GM19372 (cell line): Measurements from ENCODE around the gene MKRN1.
"Not testable (repeated sequence)": the region's sequence is repeated elsewhere in the genome, so short reads cannot be mapped to it uniquely, and the experiment has no call there.

Experiments
- ATAC-seq: cut with Tn5 transposase; IDR thresholded peaks from one replicate; pipeline ENCODE4 v1.9.1; 2021; ENCODE audit warnings: mild to moderate bottlenecking, low read depth, moderate library complexity; ENCODE audit not compliant: unreplicated experiment

Gene MKRN1

DNA sequence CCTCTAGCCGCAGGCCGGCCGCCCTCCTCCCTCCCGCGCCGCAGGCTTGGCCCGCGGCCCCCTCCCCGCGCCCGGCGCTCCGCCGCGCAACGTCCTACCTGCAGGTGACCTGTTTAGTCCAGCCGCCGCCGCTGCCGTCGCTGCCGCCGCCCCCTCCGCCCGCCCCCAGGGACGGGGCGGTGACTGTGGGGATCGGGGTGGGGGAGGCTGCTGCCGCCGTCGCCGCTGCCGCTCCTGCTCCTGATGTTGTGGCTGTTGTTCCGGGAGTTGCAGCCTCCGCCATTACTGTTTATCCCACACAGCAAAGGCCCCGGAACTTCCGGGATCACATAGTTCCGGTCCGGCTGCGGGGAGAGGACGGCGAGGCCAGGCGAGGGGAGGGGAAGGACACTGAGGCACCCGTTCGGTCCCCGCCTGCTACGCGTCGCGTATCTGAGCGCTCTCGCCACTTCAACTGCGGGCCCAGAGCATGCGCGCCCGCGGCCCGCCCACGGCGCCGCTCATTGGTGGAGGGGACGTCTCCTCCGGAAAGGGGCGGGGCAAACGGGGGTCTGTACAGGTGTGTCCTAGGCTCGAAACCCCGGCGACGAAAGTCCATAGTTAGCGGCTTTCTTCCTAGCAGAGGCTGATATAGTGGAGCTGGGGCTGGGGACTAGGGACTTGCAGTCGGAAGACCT, at the start of gene MKRN1:
TSS of gene MKRN1 (minus strand) at position 444 of the 677 bp plus-strand sequence. CDS start at position 283, 161 bp downstream.
- peak; percentile 90 for ATAC-seq

DNA sequence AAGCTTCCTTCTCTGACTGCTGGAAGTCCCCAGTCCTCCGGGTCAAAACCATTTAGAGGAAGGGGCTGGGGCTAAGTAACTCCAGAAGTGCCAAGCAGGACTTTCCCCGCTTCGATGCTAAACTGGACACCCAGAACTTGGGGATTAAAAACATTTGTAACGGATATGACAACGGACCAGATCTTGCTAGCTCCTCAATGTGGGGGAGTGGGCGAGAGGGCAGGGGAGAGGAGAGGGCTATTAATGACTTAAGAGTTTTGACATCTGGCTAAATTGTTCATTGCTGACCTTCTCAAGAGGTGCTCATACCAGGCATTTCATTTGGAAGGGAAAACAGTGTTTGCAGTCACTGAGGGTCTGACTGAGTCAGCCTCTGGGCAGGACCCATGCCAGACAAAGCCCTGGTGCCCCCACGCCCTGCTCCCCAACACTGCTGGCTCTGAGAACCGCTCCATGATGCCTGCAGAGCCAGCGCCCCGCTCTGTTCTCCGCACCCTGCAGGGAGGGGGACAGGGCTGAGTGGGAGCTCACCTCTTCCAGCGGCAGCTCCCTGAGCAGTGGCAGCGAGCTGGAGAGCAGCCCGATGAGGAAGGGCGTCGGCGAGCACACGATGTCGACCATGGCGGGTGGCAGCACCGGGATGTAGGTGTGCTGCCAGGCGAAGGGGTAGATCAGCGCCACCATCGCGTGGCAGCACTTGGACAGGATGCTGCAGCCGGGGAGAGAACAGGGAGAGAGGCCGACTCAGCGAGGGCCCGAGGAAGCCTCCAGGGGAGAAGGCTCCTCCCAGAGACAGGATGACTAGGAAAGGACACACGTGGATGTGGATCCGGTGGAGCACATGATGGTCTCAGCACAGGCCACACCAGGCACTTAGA, 47.7 kb upstream of the MKRN1 start:
- ATAC-seq = no peak

- no peak for ATAC-seq
Observed at GRCh38 chr7:140526214-140526613, 46.9 kb upstream of the MKRN1 start.

DNA sequence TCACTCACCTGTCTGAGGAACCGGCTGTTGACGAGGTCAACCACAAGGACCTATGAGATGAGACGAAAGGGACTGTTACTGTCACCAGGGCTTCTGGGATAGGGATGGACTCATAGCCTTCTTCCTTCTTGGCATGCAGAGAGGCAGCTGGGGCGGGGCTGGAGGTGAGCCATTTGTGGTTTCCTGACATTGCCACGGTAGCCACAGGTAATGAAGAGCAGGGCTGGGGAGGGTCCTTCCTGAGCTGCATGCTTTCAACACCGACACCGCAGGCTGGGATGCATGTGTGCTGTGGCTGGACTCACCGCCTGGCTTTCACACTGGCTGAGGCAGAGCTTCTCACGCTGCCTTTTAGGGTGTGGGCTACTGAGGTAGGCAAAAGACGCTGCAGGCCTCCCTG, 46.4 kb upstream of the MKRN1 start:
- no peak for ATAC-seq

DNA sequence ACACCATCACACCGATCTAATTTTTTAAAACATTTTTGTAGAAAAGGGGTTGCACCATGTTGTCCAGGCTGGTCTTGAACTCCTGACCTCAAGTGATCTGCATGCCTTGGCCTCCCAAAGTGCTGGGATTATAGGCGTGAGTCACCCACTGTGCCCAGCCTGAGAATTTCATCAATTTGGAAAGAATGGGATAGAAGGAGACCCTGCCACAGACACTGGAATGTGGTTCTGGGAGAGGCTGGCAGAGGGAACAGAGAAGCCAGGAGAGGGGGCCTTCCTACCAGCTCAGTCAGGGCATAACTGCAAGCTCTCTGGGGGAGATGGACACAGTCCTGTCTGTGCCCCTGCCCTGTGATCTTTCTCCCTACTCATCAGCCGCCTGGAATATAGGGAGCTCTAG, 42.1 kb upstream of the MKRN1 start:
- no peak for ATAC-seq

GRCh38 chr7:140519007-140519399, 39.7 kb upstream of the MKRN1 start:
- no peak for ATAC-seq

DNA sequence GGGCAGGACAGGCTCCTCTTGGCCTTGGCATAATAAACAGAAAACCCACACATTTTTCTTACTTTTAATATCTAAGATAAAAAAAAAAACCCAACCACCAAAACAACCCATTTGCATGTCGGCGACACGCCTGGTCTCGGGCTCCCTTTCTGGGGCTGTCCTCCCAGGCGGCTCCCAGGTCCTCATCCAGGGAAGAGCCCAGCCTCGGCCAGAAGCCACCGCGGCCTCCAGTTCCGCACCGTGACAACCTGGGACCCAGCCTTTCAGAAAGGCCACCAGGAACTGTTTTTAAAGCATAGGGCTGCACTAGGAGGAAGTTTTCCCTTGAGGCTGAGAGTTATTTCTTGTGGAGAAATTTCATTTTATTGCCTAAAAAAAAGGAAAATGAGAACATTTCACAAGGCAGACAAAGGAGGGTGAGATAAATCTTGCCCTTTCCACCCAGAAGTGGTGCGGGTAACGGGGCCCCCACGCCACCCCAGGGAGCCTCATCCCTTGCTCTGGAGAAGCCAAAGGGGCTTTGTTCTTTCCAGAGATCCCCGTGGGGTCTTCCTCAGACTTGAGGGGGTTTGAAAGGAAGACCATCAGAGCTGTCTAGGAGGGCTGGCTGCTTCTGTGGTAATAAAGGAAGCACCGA, 39.2 kb upstream of the MKRN1 start:
- ATAC-seq = no peak

GRCh38 chr7:140517546-140518369, 38.5 kb upstream of the MKRN1 start:
- no peak for ATAC-seq

DNA sequence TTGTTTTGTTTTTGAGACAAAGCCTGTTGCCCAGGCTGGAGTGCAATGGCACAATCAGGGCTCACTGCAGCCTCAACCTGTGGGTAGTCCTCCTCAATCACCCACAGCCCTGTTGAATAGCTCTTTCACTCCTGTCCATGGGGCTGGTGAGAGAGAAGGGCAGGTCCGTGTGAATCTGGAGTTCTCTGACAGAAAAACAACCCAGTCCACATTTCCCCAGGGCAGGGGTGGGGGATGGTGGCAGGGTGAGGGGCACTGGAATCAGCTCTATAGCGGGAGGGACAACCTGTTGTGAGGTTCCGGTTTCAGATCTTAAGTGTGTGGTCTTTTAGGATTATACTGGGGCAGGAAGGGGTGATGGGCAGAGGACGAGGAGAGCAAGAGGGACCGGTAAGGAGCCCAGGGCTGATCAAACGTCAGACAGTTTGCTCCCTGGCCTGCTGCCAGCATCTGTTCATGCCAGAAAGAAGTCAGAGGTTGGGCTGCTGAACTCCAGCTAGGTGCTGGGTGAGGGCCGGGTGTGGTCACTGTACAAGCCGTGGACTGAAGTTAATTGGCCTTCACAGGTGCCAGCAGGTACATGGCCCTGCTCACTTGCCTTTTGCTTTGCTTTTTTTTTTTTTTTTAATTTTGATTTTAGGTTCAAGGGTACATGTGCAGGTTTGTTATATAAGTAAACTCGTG, 33.2 kb upstream of the MKRN1 start:
- no peak for ATAC-seq

GRCh38 chr7:140509789-140510188, 30.5 kb upstream of the MKRN1 start:
- ATAC-seq = no peak

DNA sequence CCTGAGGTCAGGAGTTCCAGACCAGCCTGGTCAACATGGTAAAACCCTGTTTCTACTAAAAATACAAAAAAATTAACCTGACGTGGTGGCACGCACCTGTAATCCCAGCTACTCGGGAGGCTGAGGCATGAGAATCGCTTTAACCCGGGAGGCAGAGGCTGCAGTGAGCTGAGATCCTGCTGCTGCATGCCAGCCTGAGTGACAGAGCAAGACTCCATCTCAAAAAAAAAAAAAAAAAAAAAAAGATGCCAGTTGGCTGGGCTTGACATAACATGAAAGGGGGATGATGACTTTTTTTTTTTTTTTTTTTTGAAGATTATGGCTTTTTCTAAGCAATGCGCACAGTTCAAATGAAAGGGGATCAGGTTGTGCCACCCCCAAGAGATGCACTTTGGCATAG, 28.3 kb upstream of the MKRN1 start:
- ATAC-seq = not testable (repeated sequence)

DNA sequence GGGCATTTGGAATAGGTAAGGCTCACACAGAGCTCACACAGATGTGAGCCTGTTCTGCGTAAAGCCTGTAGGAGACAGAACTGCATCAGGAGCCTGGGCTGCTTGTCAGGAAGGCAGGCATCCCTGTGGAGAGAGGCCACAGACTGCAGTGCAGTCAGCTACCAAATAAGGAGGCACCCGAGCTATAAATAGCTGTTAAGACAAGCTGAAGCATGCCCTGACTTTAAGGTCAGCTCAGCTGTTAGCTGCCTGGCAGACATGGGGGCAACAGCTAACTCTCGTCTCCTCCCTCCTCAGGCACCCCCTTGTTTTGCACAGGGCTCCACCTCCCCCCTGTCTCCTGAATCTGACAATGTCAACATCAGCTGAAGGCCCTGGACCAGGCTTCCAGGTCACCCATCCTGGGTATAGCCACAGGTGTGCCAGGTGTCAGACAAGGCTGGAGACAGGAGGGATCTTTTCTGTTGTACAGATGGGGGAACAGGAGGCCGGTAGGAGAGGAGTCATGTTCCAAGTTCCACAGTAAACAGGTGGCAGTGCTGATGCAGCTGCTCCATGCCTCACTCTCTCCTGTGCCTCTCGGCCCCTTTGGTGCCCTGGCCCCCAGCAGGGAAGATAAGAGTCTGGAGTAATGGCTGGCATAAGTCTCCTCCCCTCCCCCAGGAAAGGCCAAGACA, 27.6 kb upstream of the MKRN1 start:
- no peak for ATAC-seq

DNA sequence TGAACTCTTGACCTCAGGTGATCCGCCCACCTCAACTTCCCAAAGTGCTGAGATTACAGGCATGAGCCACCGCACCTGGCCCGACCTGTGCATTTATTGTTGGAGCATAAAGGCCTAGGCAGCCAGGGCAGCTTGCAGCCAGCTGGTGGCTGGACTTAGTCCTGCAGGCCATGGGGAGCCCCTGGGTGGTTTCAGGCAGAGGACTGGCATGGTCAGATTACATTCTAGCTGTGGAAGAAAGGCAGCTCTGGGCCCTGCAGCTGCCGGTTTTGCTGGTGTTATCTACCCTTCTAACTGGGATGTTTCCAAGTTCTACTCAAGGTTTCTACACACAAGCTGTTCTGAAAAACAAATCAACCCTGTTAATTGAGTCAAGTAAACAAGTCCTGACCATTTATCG, 22.7 kb upstream of the MKRN1 start:
- no peak for ATAC-seq

DNA sequence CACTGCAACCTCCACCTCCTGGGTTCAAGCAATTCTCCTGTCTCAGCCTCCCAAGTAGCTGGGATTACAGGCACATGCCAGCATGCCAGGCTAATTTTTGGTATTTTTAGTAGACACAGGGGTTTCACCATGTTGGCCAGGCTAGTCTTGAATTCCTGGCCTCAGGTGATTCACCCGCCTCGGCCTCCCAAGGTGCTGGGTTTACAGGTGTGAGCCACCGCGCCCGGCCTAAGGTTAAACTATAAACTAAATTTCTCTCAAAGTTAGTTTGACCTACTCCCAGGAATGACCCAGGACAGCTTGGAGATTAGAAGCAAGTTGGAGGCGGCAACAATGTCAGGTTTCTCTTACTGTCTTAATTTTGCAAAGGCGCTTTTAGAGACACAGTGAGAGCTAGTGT, 18.5 kb upstream of the MKRN1 start:
- ATAC-seq = not testable (repeated sequence)

- no peak for ATAC-seq
Observed at GRCh38 chr7:140497241-140497769, 18.0 kb upstream of the MKRN1 start.

- no peak for ATAC-seq
Observed at GRCh38 chr7:140495514-140496097, 16.3 kb upstream of the MKRN1 start.

- ATAC-seq = no peak
Observed at GRCh38 chr7:140494867-140495266, 15.6 kb upstream of the MKRN1 start.

GRCh38 chr7:140489026-140489359, 9.7 kb upstream of the MKRN1 start:
- ATAC-seq = no peak
